Myocyte (in vitro differentiated cells): ENCODE measurements around the gene AHCYL1. TPM values are rescaled to one million over a fixed set of nuclear protein-coding genes. Genes with fewer than 3 reads are reported as not detected.

Experiments used
- DNase-seq: peaks from one replicate; pipeline ENCODE4 v3.0.0-alpha.2; 2012; ENCODE audit warnings: low read depth
- total RNA-seq: library from RNA; depleted of rRNA; stranded (reverse); fragments of >200 nt; gene quantifications from 2 replicates; pipeline ENCODE4 v1.2.3, GENCODE V29; 2014

The AHCYL1 gene
- total RNA-seq, 1 donor from 2014 or later = 41.5 TPM

DNA sequence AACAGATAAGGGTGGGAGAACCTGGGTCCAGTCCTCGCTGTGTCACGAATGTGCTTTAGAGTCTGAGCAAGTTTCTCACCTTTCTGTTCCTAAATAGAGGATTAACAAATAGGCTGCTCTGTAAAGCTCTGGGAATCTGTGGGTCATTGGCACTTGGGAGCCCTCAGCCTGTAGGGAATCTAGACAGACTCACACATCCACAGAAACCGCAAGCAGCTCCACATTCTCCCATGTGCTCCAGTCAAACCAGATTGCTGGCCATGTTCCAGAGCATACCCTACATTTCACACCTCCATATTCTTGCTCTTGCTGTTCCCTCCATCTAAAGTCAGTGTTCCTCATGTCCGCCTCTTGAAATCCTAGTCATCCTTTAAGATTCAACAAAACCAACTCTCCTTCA lies 7.8 kb upstream of the AHCYL1 start:
- DNase-seq = no peak

DNA sequence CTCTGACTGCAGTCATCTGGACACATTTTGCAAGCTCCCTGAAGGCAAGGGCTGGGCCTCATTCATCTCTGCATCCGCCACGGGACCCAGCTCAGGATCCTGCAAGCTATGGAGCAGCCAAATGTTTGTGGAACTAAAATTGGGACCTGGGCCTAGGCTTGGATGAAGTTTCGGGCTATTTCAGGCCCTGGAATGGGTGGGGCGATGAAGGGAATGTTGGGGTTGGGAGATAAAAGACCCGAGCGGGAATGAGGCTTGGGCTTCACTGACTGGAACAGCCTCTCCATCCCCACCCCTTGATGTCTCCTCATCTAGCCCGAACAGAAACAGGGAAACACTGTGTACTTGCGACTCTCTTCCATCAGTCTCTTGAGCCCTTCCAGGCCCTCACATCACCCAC lies 7.3 kb upstream of the AHCYL1 start:
- DNase-seq = peak; percentile 18

DNA sequence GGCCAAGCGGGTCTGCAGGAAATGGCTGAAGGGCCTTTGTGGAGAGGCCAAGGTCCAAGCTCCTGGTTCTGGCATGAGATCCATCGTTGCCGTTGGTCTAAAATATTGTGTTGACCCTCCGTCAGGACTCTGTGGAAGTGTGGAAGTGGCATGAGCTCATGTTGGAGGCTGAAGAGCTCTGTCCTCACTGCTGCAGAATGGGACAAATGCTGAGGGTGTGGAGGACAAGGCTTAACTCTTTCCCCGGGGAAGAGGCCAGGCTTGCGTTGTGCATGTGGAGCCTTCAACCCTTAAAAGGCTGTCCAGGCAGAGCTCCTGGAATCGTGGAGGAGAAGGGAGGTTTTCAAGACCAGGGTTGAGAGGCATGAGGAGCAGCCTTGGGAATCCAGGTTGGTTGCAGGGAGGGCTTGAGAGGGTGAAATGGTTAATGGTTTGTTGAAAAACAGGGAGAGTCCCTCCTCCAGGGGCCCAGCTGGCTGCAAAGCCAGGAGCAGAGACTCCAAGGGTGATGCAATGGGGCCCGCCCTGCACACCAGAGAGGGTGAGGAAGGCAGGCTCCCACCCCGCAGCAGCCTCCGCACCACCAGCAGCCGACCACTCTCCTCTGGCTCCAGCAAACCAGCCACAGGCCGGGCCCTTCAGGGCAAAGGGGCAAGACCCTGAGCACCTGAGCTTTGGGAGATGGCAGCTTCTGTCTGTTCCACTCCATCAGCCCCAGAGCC lies 6.7 kb upstream of the AHCYL1 start:
- DNase-seq = no peak

DNA sequence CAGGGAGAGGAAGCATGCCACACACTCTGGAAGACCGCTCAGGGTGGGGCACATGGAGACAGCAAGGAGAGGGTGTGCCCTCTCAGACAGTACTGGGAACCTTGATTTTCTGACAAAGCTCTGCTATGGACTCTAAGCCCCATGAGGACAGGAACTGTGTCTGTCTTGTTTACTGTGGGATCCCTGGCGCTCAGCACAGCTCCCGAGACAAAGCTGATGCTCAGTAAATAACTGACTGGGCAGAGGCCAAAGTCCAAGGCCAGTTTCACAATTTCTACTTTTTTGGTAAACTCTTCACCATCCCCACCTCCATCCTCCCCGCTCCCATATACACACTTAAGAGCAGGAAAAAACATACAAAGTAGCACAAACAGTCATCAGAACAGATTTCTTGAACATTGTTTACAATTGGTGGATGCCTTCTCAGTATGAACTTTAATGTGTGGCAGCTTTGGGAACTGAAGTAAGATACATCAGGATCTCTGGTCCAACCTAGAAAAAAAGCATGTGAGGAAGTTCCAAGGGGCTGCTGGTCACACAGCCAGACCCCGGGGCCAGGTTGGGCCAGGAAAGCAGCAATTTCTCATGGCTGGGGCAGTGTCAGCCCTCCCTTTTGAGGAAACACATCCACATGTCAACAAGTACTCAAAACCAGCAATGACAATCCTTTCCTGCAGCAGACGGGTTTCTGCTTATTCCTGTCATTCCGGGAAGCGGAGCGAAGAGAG lies 5.6 kb upstream of the AHCYL1 start:
- DNase-seq = no peak

DNA sequence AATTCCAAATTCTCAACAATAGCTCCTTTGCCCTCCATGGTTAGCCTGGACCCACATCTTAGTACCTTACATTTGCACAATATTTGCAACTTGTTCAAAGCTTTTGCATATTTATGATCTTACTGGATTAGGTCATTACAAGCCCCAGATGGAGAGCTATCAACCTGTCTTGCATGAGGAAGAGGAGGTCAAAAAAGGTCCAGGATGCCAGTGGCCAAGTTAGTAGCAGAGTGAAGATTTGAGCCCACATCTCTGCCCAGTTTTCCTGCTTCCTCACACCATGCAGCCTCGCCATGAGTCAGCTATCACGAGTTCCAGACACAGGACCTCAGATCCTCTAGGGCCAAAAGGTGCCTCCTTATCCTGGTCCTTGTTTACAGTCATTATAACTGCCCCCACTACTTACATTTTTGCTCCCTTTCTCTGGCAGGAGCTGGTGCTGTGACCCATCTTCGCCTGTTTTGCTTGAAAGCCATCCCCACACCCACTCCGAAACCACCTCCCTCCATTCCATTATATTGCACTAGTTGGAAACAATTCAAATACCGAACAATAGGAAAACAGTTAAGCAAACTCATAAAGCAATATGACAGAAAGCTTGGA lies 5.0 kb upstream of the AHCYL1 start:
- peak; percentile 26 for DNase-seq

DNA sequence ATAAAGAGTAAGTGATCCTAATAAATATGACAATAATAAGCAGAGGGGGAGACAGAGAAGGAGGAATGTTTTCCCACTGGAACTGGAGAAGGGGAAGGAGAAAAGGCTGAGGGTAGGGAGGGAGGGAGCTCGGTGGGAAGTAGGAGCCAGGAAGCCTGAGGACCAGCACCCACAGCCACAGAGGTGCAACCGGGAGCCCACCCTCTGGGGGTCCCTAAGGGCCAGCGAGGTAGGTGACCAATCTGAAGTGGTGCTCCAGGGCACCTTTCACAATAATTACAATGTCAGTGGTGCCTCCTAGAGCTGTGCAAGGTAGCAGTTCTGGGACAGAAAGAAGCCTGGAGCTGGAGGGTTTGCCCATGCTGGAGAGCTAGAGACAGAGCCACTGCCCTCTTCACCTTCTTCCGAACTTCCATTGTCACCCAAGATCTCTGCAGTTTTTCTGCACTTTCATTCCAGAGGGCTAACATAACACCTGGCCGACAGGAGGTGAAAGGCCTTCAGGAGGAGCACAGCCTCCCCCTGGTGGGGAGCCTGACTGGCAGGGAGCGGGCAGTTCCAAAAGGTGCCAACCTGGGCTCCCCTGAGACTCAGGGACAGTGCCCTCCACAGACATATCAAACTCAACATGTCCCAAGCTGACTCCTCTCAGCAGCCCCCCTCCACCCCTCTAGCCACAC lies 4.1 kb upstream of the AHCYL1 start:
- DNase-seq = no peak

- DNase-seq = no peak
Observed at GRCh38 chr1:109981004-109981335, 3.6 kb upstream of the AHCYL1 start.

- DNase-seq = peak; percentile 25
Observed at GRCh38 chr1:109983380-109984189, 980 bp upstream of the AHCYL1 start.

- no peak for DNase-seq
Observed at GRCh38 chr1:109984190-109984455, 442 bp upstream of the AHCYL1 start.

GRCh38 chr1:109985247-109986053 lies 885 bp downstream of the AHCYL1 start:
- peak; percentile 22 for DNase-seq

GRCh38 chr1:109986054-109986444 lies 1.5 kb downstream of the AHCYL1 start:
- DNase-seq = no peak

DNA sequence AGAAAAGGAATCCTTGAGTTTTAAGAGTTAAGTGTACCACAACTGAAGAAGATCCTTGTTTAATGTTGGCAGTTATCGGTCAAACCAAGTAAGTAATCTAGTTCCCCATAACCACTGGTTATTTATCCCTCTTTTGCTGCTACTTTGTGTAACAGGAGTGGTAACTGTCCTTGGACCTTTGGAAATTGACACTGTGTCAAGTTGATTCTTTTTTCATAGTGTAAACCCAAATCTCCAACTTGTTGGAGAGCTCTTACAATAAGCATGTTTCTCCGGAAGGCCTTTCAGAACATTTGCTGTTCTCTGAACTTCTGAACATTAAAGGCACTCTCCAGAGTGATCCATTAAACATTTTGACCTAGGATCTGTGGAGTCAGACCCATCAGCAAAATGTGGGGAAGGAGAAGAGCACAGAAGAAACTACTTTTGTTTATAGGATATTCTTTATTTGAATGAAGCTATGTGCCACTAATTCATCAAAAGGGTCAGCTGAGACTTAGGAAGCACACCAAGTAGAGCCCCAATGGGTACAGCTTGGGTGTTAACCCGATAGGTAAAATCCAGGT lies 3.9 kb downstream of the AHCYL1 start:
- no peak for DNase-seq

DNA sequence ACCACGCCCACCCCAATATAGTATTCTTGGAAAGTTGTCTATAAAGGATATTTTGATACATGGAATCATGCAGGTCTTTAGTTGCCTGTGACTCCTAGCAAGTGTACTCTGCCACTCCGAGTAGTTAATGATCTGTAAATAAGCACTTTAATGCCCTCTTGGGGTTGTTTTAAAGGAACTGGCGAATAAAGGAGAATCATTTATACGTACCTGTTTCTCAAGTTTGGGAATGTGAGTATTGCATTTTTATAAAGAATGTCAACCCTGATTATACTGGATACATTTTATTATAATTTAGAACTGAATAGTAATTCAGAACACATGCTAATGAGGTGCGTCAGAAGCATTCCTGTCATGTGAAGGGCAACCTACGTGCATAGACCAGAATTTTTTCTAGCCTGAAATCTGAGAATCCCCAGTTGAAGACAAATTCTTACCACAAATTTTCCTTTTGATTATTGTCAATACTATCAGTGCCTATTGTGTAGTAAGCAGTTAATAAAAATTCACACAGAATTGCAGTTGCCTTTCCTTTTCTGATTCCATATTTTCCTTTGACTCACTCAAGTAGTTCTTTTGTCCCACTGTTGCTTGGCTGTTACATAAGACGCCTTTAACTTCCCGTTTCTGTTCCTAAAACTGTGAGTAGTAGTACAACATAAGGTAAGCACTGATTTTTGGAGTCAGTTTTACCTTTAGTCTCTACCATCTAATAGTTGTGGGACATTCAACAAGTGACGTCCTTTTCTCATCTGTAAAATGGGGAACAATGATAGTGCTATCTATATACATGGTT lies 5.1 kb downstream of the AHCYL1 start:
- DNase-seq = no peak

- peak; percentile 35 for DNase-seq
Observed at GRCh38 chr1:109990302-109990653, 5.7 kb downstream of the AHCYL1 start.

GRCh38 chr1:109991400-109991925 lies 6.9 kb downstream of the AHCYL1 start:
- no peak for DNase-seq

GRCh38 chr1:109993885-109994284 lies 9.3 kb downstream of the AHCYL1 start:
- no peak for DNase-seq

GRCh38 chr1:109994654-109995053 lies 10.1 kb downstream of the AHCYL1 start:
- DNase-seq = no peak

DNA sequence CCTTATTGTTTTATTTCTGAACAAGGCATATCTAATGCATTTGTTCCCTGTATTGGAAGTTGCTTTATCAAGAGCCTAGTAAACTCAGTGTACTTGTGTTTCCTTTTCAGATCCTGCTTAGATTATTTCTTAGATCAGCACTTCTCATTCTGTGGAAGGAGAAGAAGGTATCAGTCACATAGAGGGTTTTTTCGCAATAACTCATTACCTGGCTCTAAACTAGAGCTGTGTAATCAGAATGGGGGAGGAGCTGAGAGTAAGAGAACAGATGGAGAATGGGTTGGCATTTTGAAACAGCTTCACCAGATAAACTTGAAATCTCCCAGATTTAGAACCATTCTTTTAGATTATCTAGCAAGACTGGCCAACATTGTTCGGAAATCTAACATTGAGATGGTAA lies 11.0 kb downstream of the AHCYL1 start:
- DNase-seq = no peak

- DNase-seq = no peak
Observed at GRCh38 chr1:109996476-109996875, 11.9 kb downstream of the AHCYL1 start.
